Common myeloid progenitor, CD34-positive (primary cell): ENCODE data around the gene TMEM235.
"Not testable (repeated sequence)": the region's sequence is repeated elsewhere in the genome, so short reads cannot be mapped to it uniquely, and the experiment has no call there.

Experiments
- CTCF ChIA-PET: fragments of 350-600 bp; sonication (Branson Sonifier 250); formaldehyde crosslinking; loops from one replicate; lab custom pipeline; 2021; ENCODE audit warnings: antibody characterized with exemption; lab: Charles Lee
- POLR2A ChIA-PET: fragments of 350-600 bp; sonication (Branson Sonifier 250); formaldehyde crosslinking; loops from one replicate; lab custom pipeline; 2021; ENCODE audit warnings: antibody characterized with exemption; lab: Charles Lee
- DNase-seq, 3 donors: peaks; one replicate each; pipeline versions ENCODE4 v3.0.0 to v3.0.0-alpha.2; 2013
- H3K27ac ChIP-seq, 2 experiments: 1 replicate in 1 of 2; 2 replicates in 1 of 2; pipeline ENCODE4 v1.7.0; 2013; ENCODE audit warnings: inconsistent platforms in 2 of 2, low read length in 2 of 2, mild to moderate bottlenecking in 2 of 2, low read depth in 1 of 2, moderate library complexity in 1 of 2; ENCODE audit not compliant: severe bottlenecking in 2 of 2, insufficient read depth in 1 of 2, poor library complexity in 1 of 2
- H3K27me3 ChIP-seq, 5 experiments: replicated peaks in 2 of 5; 1 replicate in 3 of 5; 2 replicates in 2 of 5; pipeline versions ENCODE4 v1.6.1 to v1.7.0; 2013; ENCODE audit warnings: low read length in 4 of 5, mild to moderate bottlenecking in 2 of 5, moderate library complexity in 2 of 5, inconsistent platforms in 1 of 5; ENCODE audit not compliant: insufficient read depth in 5 of 5, control insufficient read depth in 4 of 5
- H3K36me3 ChIP-seq, 4 experiments: 1 replicate in 2 of 4; 2 replicates in 2 of 4; pipeline versions ENCODE4 v1.6.1 to v1.7.0; 2013; ENCODE audit warnings: low read length in 3 of 4, control low read depth in 1 of 4, mild to moderate bottlenecking in 1 of 4; ENCODE audit not compliant: control insufficient read depth in 4 of 4, insufficient read depth in 4 of 4
- H3K4me1 ChIP-seq, 4 experiments: 1 replicate in 3 of 4; 2 replicates in 1 of 4; pipeline versions ENCODE4 v1.6.1 to v1.7.1; 2013; ENCODE audit warnings: low read length in 3 of 4, mild to moderate bottlenecking in 3 of 4, control low read depth in 1 of 4, inconsistent platforms in 1 of 4, moderate library complexity in 1 of 4; ENCODE audit not compliant: control insufficient read depth in 4 of 4, insufficient read depth in 4 of 4; ENCODE audit errors: control extremely low read depth in 1 of 4
- H3K4me3 ChIP-seq, 7 experiments: 1 replicate in 4 of 7; 2 replicates in 3 of 7; pipeline versions ENCODE4 v1.5.1 to v1.7.0; 2013; ENCODE audit warnings: mild to moderate bottlenecking in 7 of 7, low read length in 6 of 7, moderate library complexity in 6 of 7, inconsistent platforms in 2 of 7, low read depth in 2 of 7, control low read depth in 1 of 7; ENCODE audit not compliant: insufficient read depth in 4 of 7, control insufficient read depth in 1 of 7; ENCODE audit errors: extremely low read depth in 1 of 7
- H3K9me3 ChIP-seq, 5 experiments: 1 replicate in 4 of 5; 2 replicates in 1 of 5; pipeline versions ENCODE4 v1.6.1 to v1.7.1; 2013; ENCODE audit warnings: low read length in 4 of 5, mild to moderate bottlenecking in 2 of 5, inconsistent platforms in 1 of 5, low read depth in 1 of 5, moderate library complexity in 1 of 5; ENCODE audit not compliant: control insufficient read depth in 4 of 5, insufficient read depth in 2 of 5; ENCODE audit errors: control extremely low read depth in 1 of 5
- WGBS: methylation state at CpG from one replicate; pipeline ENCODE4 v1.1.5; 2013; ENCODE audit not compliant: insufficient coverage; 5-methylcytosine and 5-hydroxymethylcytosine counted together

Gene TMEM235

DNA sequence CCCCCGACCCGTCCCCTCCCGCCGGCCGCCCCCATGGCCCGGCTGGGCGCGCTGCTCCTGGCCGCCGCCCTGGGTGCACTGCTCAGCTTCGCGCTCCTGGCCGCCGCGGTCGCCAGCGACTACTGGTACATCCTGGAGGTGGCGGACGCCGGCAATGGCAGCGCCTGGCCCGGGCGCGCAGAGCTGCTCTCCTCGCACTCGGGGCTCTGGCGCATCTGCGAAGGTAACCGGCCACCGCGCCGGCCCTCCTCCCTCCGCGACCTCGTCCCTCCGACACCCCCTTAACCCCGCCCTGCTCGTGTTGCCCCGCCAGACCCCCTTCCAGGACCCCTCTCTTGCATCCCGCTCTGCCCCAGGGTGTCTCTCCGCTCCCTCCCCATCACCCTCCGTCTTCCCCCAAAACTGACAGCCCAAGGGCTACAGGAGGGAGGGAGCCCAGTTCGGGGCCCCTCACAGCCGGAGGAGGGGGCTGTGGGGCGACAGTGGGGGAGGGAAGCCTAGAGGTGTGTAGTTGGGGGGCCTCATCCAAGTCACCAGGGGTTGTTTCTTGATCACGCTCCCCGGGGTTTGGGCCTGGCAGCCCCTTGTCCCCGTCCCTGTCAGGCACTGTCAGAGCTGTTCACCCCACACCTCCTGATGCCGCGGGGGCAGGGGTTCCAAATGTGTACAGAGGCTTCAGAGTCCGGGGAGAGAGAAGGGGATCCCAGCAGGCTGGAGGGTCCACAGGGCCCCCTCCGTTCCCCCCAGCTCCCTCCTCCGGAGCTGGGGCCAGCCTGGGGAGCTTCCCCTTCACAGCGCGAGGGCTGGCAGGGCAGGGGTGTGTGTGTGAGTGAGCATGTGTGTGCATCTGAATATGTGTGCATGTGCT, 794 bp downstream of the TMEM235 start:
- peak in 2 of 3 donors; percentile 42 to 54 for DNase-seq
- Histone ChIP-seq H3K9me3 (no peaks in the 10 kb centered on the region), H3K27ac (no peak overlapping the region), H3K27me3 (peaks cover 0 to 26% (median 19%) of the 10 kb centered on the region in 5 experiments), H3K4me1 (peaks cover 0 to 25% (median 18%) of the 10 kb centered on the region in 4 experiments), H3K36me3 (no peaks in the 10 kb centered on the region), H3K4me3 (peak overlapping the region in 2 of 7 experiments; percentile 19 to 52)
- ChIA-PET CTCF (interaction anchor here (0.6 to 1.0 kb wide), 3 partner anchors 17 to 190 kb away, joined by 3 to 5 read pairs (median 3); no protein-coding TSS in a partner anchor), POLR2A (no interaction called here)
- WGBS, result 2% methylated on average over 44 of the region's 55 CpGs

DNA sequence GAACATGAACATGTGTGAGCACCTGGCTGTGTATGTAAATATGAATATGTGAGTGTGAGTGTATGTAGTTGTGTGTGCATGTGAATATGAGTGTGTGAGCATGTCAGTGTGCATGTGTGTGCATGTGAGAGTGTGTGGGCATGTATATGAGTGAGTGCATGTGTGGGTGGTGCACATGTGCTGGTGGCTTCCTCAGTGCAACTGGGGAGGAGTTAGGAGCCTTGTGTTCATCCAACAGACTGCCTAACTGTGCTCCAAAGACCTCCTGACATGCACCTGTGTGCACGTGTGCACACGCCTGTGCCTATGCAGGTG, 1.4 kb downstream of the TMEM235 start:
- POLR2A ChIA-PET, result no interaction called here
- no peak overlapping the region for H3K4me3 ChIP-seq
- peaks cover 0 to 20% (median 15%) of the 10 kb centered on the region in 4 experiments for H3K4me1 ChIP-seq
- 94% methylated on average over 2 of the region's 2 CpGs for WGBS
- no peak overlapping the region for H3K27ac ChIP-seq
- no peaks in the 10 kb centered on the region for H3K36me3 ChIP-seq
- no peaks in the 10 kb centered on the region for H3K9me3 ChIP-seq
- peaks cover 0 to 26% (median 19%) of the 10 kb centered on the region in 5 experiments for H3K27me3 ChIP-seq
- DNase-seq, result peak in 1 of 3 donors; percentile 49
- CTCF ChIA-PET, result interaction anchor here (0.6 kb wide), 1 partner anchor 37 kb away, joined by 3 read pairs; no protein-coding TSS in a partner anchor

GRCh38 chr17:78233678-78234077, 2.2 kb downstream of the TMEM235 start:
- no peak overlapping the region for H3K4me3 ChIP-seq
- 98% methylated on average over 9 of the region's 10 CpGs for WGBS
- H3K9me3 ChIP-seq, result no peaks in the 10 kb centered on the region
- peaks cover 0 to 20% (median 15%) of the 10 kb centered on the region in 4 experiments for H3K4me1 ChIP-seq
- peaks cover 0 to 26% (median 19%) of the 10 kb centered on the region in 5 experiments for H3K27me3 ChIP-seq
- H3K36me3 ChIP-seq, result no peaks in the 10 kb centered on the region
- ChIA-PET CTCF (interaction anchor here (0.8 kb wide), 1 partner anchor 17 kb away, joined by 3 read pairs; no protein-coding TSS in a partner anchor), POLR2A (no interaction called here)
- no peak for DNase-seq
- no peak overlapping the region for H3K27ac ChIP-seq

DNA sequence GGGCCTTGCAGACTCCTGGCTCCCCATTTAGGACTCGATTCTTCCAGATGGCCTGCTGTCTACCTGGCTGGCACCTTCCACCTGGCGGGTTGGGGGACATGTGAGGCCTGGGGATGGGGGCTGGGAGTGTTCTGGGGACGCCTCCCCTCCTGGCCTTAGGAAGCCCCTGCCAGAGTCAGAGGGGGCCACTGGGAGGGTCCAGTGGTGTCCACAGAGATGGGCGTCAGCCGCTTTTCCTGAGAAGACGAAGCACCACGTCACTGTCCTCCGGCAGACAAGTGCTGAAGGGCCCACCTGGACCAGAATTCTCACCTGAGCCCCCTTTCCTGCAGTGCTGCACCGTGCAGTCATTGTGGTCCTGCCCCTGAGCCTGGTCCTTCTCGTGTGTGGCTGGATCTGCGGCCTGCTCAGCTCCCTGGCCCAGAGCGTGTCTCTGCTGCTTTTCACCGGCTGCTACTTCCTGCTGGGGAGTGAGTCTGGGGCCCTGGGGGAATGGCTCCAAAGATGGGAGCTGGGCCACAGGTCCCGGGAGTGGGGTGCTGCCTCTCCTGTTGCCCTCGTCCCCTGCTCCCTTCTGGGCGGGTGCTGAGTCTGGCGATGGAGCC, 2.9 kb downstream of the TMEM235 start:
- Histone ChIP-seq H3K27me3 (peaks cover 0 to 26% (median 19%) of the 10 kb centered on the region in 5 experiments), H3K36me3 (no peaks in the 10 kb centered on the region), H3K27ac (no peak overlapping the region), H3K4me3 (no peak overlapping the region), H3K9me3 (no peaks in the 10 kb centered on the region), H3K4me1 (peaks cover 0 to 24% (median 15%) of the 10 kb centered on the region in 4 experiments)
- CTCF ChIA-PET, result interaction anchor here (3.4 to 6.1 kb wide), 2 partner anchors 12 to 16 kb away, joined by 13 to 29 read pairs; no protein-coding TSS in a partner anchor
- WGBS, result 91% methylated on average over 16 of the region's 17 CpGs
- POLR2A ChIA-PET, result no interaction called here
- no peak for DNase-seq

- Histone ChIP-seq H3K27me3 (peaks cover 0 to 26% (median 19%) of the 10 kb centered on the region in 5 experiments), H3K4me1 (peaks cover 0 to 25% (median 18%) of the 10 kb centered on the region in 4 experiments)
- H3K9me3 ChIP-seq, H3K4me3 ChIP-seq, H3K27ac ChIP-seq, H3K36me3 ChIP-seq, DNase-seq, POLR2A ChIA-PET: not testable (repeated sequence)
- CTCF ChIA-PET, result interaction anchor here (3.4 to 6.1 kb wide), 2 partner anchors 11 to 16 kb away, joined by 13 to 29 read pairs; no protein-coding TSS in a partner anchor
- 67% methylated on average over 6 of the region's 6 CpGs for WGBS
These were observed 3.6 kb downstream of the TMEM235 start for GRCh38 chr17:78235022-78235421.

DNA sequence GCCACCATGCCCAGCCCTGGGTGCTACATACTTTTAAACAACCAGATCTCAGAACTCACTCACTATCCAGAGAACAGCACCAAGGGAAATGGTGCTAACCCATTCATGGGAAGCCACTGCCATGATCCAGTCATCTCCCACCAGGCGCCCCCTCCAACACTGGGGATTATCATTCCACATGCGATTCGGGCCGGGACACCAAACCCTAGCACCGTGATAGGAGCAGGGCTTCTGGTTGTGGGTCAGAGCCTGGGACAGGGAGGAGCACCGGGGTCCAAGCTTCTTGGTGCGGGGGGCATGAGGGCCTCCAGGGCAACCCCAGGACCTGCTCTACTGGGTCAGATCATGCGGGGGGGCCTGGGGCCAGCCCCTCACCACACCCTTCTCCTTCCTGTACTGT, 4.5 kb downstream of the TMEM235 start:
- no peak overlapping the region for H3K4me3 ChIP-seq
- no peak overlapping the region for H3K27ac ChIP-seq
- H3K36me3 ChIP-seq, result no peaks in the 10 kb centered on the region
- peaks cover 0 to 22% (median 12%) of the 10 kb centered on the region in 5 experiments for H3K27me3 ChIP-seq
- POLR2A ChIA-PET, result no interaction called here
- WGBS, result 87% methylated on average over 8 of the region's 8 CpGs
- H3K9me3 ChIP-seq, result no peaks in the 10 kb centered on the region
- CTCF ChIA-PET, result interaction anchor here (0.9 to 6.1 kb wide), 3 partner anchors 10 to 15 kb away, joined by 4 to 29 read pairs (median 13); no protein-coding TSS in a partner anchor
- no peak for DNase-seq
- peaks cover 0 to 25% (median 18%) of the 10 kb centered on the region in 4 experiments for H3K4me1 ChIP-seq
